A549 (cell line): ENCODE data around the gene CMIP. TPM values are rescaled to one million over a fixed set of nuclear protein-coding genes. Genes with fewer than 3 reads are reported as not detected.

Experiments used
- ATAC-seq, 2 experiments: fragments of 200-7000 bp in 1 of 2; fragments of >200 bp in 1 of 2; cut with Nextera tagmentation in 1 of 2; cut with Tn5 transposase in 1 of 2; 3 replicates each; pipeline versions ENCODE4 v1.8.0 to v1.9.1; 2018 to 2020; ENCODE audit warnings: mild to moderate bottlenecking in 1 of 2, moderate library complexity in 1 of 2
- CTCF ChIA-PET: fragments of 300-600 bp; sonication (Branson Sonifier 250); formaldehyde crosslinking; extraction: SDS; loops from one replicate; lab custom pipeline; 2021; ENCODE audit warnings: antibody characterized with exemption, inconsistent platforms; lab: Yijun Ruan, JAX
- POLR2A ChIA-PET: fragments of 350-600 bp; formaldehyde crosslinking; extraction: SDS; loops from one replicate; lab custom pipeline; 2021; ENCODE audit warnings: antibody characterized with exemption, inconsistent platforms; lab: Yijun Ruan, JAX
- DNase-seq, 2 experiments: peaks; one replicate each; pipeline versions ENCODE4 v3.0.0 to v3.0.0-alpha.2; 2011 to 2016; ENCODE audit warnings: low read depth in 1 of 2, low spot score in 1 of 2
- FAIRE-seq: peaks from 2 replicates; lab custom pipeline; 2011; peaks lifted over from hg19 to GRCh38; lab: Jason Lieb, UNC
- H3K27ac ChIP-seq, 2 experiments: fragments of >200 bp; sonication (Bioruptor Twin); formaldehyde crosslinking; 3 replicates each; pipeline ENCODE4 v1.5.1; 2016 to 2017
- H3K4me1 ChIP-seq: fragments of >200 bp; sonication (Bioruptor Twin); formaldehyde crosslinking; 3 replicates; pipeline ENCODE4 v1.6.1; 2016
- H3K4me2 ChIP-seq: fragments of >200 bp; sonication (Bioruptor Twin); formaldehyde crosslinking; 3 replicates; pipeline ENCODE4 v1.6.1; 2016
- H3K4me3 ChIP-seq: fragments of >200 bp; sonication (Bioruptor Twin); formaldehyde crosslinking; 3 replicates; pipeline ENCODE4 v1.5.1; 2016
- H3K9me3 ChIP-seq: fragments of >200 bp; sonication (Bioruptor Twin); formaldehyde crosslinking; 3 replicates; pipeline ENCODE4 v1.6.1; 2016
- CBX2 ChIP-seq: fragments of 200-600 bp; sonication (generic); IDR thresholded peaks from 2 replicates; pipeline ENCODE4 v1.6.1; 2016; ENCODE audit warnings: low read depth, mild to moderate bottlenecking, borderline replicate concordance
- E2F6 ChIP-seq: IDR thresholded peaks from 2 replicates; pipeline ENCODE4 v1.6.1; 2012; ENCODE audit warnings: low read depth, borderline replicate concordance
- EP300 ChIP-seq, 2 experiments: fragments of >200 bp; sonication (Bioruptor Twin); formaldehyde crosslinking; IDR thresholded peaks; 2 replicates in 1 of 2; 3 replicates in 1 of 2; pipeline ENCODE4 v1.6.1; 2016 to 2017
- FOSL2 ChIP-seq, 2 experiments: fragments of 450-650 bp in 1 of 2; fragments of >200 bp in 1 of 2; sonication (Bioruptor Twin) in 1 of 2; formaldehyde crosslinking; IDR thresholded peaks; 2 replicates each; pipeline versions ENCODE4 v1.5.0 to v1.6.1; 2016 to 2020; ENCODE audit warnings: mild to moderate bottlenecking in 1 of 2, moderate library complexity in 1 of 2
- GATA3 ChIP-seq: IDR thresholded peaks from 2 replicates; pipeline ENCODE4 v1.6.1; 2012; ENCODE audit warnings: borderline replicate concordance
- HMGXB4 ChIP-seq: fragments of 250-450 bp; sonication (Bioruptor Pico); IDR thresholded peaks from 2 replicates; pipeline ENCODE4 v1.5.0; 2021; ENCODE audit warnings: mild to moderate bottlenecking, moderate library complexity, borderline replicate concordance
- HOXB13 ChIP-seq: fragments of 250-450 bp; sonication (Bioruptor Pico); IDR thresholded peaks from 2 replicates; pipeline ENCODE4 v1.5.0; 2020; ENCODE audit warnings: low read depth, mild to moderate bottlenecking, moderate library complexity
- HOXB5 ChIP-seq: fragments of 250-450 bp; sonication (Bioruptor Pico); IDR thresholded peaks from 2 replicates; pipeline ENCODE4 v1.5.0; 2020; ENCODE audit warnings: mild to moderate bottlenecking, moderate library complexity
- KDM1A ChIP-seq: fragments of 200-600 bp; sonication (generic); IDR thresholded peaks from 2 replicates; pipeline ENCODE4 v1.6.1; 2016; ENCODE audit warnings: low read depth, mild to moderate bottlenecking
- MAFK ChIP-seq: fragments of 450-650 bp; IDR thresholded peaks from 2 replicates; pipeline ENCODE4 v1.6.1; 2014; ENCODE audit not compliant: partially characterized antibody
- MAX ChIP-seq: IDR thresholded peaks from 2 replicates; pipeline ENCODE4 v1.6.1; 2012
- NFE2L2 ChIP-seq: fragments of 150-350 bp; conservative IDR thresholded peaks from 2 replicates; pipeline ENCODE4 v1.6.1; 2014; ENCODE audit warnings: low read length
- NR3C1 ChIP-seq: fragments of >200 bp; sonication (Bioruptor Twin); formaldehyde crosslinking; IDR thresholded peaks from 3 replicates; pipeline ENCODE4 v1.6.1; 2017
- PBX3 ChIP-seq: IDR thresholded peaks from 2 replicates; pipeline ENCODE4 v1.6.1; 2012
- PHF8 ChIP-seq: fragments of 200-600 bp; sonication (generic); IDR thresholded peaks from 2 replicates; pipeline ENCODE4 v1.6.1; 2016; ENCODE audit warnings: low read depth, mild to moderate bottlenecking, antibody characterized with exemption, moderate library complexity, borderline replicate concordance
- RNF2 ChIP-seq: fragments of 200-600 bp; sonication (generic); IDR thresholded peaks from 2 replicates; pipeline ENCODE4 v1.6.1; 2016; ENCODE audit warnings: low read depth, mild to moderate bottlenecking, antibody characterized with exemption, moderate library complexity, borderline replicate concordance
- SMC3 ChIP-seq: fragments of >200 bp; sonication (Bioruptor Twin); formaldehyde crosslinking; IDR thresholded peaks from 3 replicates; pipeline ENCODE4 v1.6.1; 2018; ENCODE audit warnings: inconsistent platforms
- ZFP36 ChIP-seq: fragments of 450-650 bp; IDR thresholded peaks from 2 replicates; pipeline ENCODE4 v1.6.1; 2014; ENCODE audit warnings: borderline replicate concordance; ENCODE audit not compliant: partially characterized antibody
- WGBS: methylation state at CpG from one replicate; pipeline ENCODE4 v1.1.6; 2017; ENCODE audit errors: missing lambda C conversion rate; 5-methylcytosine and 5-hydroxymethylcytosine counted together
- polyA plus RNA-seq, 4 experiments: library from polyadenylated mRNA; depleted of rRNA in 3 of 4; stranded (reverse); fragments of >200 nt; fragmentation: RNase III in 1 of 4; extraction: RNeasy Plus Mini Kit Qiagen cat#74134 plus additional on column Dnase treatment in 1 of 4; gene quantifications; 2 replicates in 3 of 4; 3 replicates in 1 of 4; pipeline ENCODE4 v1.2.3, GENCODE V29; 2011 to 2017

The CMIP gene
- polyA plus RNA-seq, 2 of the 4 experiments (the other 2 are of a cell fraction), result 21.6 to 125 TPM

- no peak for FAIRE-seq
- H3K27ac ChIP-seq, result peak overlapping the region; percentile 4 to 99; a peak in 4 of 6 replicates
Measured at GRCh38 chr16:81440888-81441761, 3.5 kb upstream of the CMIP start.

GRCh38 chr16:81442220-81442915 lies 2.2 kb upstream of the CMIP start:
- no peaks in the 10 kb centered on the region for H3K9me3 ChIP-seq
- 90% methylated on average over 7 of the region's 7 CpGs for WGBS
- H3K4me2 ChIP-seq, result peak overlapping the region; percentile 97; the same call in 2 of the 3 replicates
- no peak for ATAC-seq
- ChIA-PET POLR2A (interaction anchor here (1.0 kb wide), 1 partner anchor 37 kb away, joined by 3 read pairs; no protein-coding TSS in a partner anchor), CTCF (interaction anchor here (0.9 to 3.8 kb wide), 5 partner anchors 11 to 81 kb away, joined by 3 to 16 read pairs (median 4); no protein-coding TSS in a partner anchor)
- peaks cover 19% of the 10 kb centered on the region for H3K4me1 ChIP-seq
- no peak for TF ChIP-seq NR3C1
- TF ChIP-seq PBX3, result no peak
- no peak for TF ChIP-seq FOSL2 (IDR thresholded peaks at IDR 0.05)
- TF ChIP-seq FOSL2 (CRISPR knock-in tag; IDR thresholded peaks at IDR 0.05), result no peak
- TF ChIP-seq ZFP36, result no peak
- TF ChIP-seq SMC3, result no peak
- no peak for TF ChIP-seq HOXB5 (CRISPR knock-in tag)
- TF ChIP-seq RNF2, result no peak
- TF ChIP-seq GATA3, result no peak
- no peak for TF ChIP-seq KDM1A
- TF ChIP-seq MAX, result no peak
- no peak for TF ChIP-seq NFE2L2
- TF ChIP-seq CBX2, result no peak
- no peak for TF ChIP-seq HMGXB4 (CRISPR knock-in tag)
- no peak for TF ChIP-seq E2F6
- no peak for TF ChIP-seq EP300 (IDR thresholded peaks at IDR 0.05)
- no peak for TF ChIP-seq HOXB13 (CRISPR knock-in tag)
- FAIRE-seq, result no peak
- H3K4me3 ChIP-seq, result no peak overlapping the region
- DNase-seq, result no peak
- H3K27ac ChIP-seq, result peak overlapping the region; percentile 98 to 99

More at GRCh38 chr16:81440888-81441761, 3.5 kb upstream of the CMIP start:
- ATAC-seq (no peak), DNase-seq (no peak)
- Histone ChIP-seq H3K9me3 (no peaks in the 10 kb centered on the region), H3K4me2 (no peak overlapping the region), H3K4me1 (peaks cover 19% of the 10 kb centered on the region), H3K4me3 (no peak overlapping the region)
- TF ChIP-seq HOXB13 (CRISPR knock-in tag) (no peak), MAFK (peak; percentile 34), PHF8 (no peak)
- ChIA-PET POLR2A (no interaction called here), CTCF (interaction anchor here (0.9 to 3.8 kb wide), 7 partner anchors 10 to 38 kb away, joined by 3 to 16 read pairs (median 4); no protein-coding TSS in a partner anchor)
- 85% methylated on average over 21 of the region's 21 CpGs for WGBS
